ENCODE data around the gene GNG13.

The GNG13 gene

DNA sequence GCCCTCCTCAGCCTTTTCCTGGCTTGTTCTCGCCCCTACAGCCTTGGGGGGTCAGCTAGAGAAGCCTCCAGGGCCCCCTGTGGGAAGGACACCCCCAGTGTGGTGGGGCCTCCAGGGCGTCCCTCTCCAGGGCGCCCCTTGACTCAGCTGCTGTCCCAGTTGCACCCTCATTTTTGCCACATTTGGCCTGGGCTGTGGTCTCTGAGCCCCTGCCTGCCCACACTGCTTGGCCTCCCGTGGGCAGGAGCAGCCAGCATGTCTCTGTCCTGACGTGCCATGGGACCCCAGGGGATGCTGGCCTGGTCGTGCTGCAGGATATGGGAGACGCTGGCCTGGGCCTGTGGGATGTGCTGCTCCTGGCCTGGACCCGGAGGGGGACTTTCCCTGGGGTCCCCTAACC is 7.1 kb downstream of the GNG13 start:
- DNase-seq, result no peak

GRCh38 chr16:792221-792995 is 8.1 kb downstream of the GNG13 start:
- DNase-seq, result no peak

DNA sequence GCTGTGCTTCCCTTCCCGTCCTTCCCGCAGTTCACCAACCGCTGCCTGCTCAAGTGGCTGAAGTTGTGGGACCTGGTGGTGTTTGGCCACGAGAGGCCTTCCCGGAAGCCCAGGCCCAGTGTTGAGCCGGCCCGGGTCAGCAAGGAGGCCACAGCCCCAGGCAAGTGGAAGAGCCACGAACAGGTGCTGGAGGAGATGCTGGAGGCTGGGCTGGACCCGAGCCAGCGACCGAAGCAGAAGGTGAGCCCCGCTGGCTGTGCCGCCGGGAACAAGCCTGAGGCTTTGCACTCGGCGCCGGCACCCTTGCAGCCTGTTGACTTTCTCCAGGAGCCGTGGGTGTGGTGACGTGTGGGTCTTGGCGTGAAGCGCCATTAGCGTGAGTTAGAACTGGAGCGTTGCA is 9.4 kb downstream of the GNG13 start:
- DNase-seq, result no peak

GRCh38 chr16:790086-790485 is 10.4 kb downstream of the GNG13 start:
- DNase-seq, result no peak

DNA sequence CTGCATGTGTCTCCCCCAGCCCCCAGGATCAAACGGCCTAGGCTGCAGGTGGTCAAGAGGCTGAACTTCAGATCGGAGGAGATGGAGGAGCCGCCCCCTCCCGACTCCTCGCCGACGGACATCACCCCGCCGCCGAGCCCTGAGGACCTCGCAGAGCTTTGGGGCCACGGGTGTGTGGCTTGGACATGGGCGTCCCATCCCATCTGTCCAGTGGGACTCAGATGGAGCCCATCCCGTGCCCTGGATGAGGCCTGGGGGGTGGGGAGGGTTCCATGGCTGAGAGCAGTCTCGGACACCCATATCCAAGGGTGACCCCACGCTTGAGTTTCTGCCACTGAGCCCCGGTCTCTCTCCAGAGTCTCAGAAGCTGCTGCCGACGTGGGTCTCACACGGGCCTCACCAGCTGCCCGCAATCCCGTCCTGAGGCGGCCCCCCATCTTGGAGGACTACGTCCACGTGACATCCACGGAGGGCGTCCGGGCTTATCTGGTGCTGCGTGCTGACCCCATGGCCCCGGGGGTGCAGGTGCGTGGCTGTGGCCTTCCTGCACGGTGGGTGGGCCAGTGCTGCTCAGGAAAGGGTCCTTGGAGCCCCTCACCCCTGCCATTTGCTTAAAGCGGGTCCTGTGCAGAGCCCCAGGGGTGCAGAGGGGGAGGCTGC is 11.2 kb downstream of the GNG13 start:
- DNase-seq, result no peak

DNA sequence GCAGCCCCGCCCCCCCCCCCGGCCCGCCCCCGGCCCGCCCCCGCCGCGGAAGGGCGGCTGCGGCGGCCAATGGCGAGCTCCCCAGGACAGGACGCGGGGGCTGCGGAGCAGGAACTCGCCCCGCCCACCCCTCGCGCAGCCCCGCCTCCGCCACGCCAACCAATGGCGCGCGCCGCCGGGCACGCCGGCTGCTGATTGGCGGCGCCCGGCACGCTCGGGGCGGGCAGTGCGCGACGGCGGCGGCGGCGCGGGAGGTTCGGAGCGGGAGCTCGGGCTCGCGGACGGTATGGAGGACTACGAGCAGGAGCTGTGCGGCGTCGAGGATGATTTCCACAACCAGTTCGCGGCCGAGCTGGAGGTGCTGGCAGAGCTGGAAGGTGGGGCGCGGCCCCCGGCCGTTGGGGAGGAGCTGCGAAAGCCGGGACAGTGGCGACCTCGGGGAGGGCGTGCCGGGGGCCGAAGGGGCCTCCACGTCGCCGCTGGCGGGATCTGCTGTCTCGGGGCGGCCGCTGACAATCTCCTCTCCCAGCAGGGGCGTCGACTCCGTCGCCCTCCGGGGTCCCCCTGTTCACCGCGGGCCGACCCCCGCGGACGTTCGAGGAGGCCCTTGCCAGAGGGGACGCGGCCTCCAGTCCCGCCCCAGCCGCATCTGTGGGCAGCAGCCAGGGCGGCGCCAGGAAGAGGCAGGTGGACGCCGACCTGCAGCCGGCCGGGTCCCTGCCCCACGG is 12.0 kb downstream of the GNG13 start, which contains the start of gene CHTF18:
Gene CHTF18 (plus strand): TSS at position 222 of the 728 bp plus-strand sequence. CDS start 65 bp downstream, at position 287.
- DNase-seq, result peak; percentile 38

GRCh38 chr16:787978-788398 is 12.5 kb downstream of the GNG13 start, which contains the start of gene RPUSD1:
RPUSD1 (minus strand) TSS chr16:788381; CDS start chr16:787737, 644 bp downstream.
- DNase-seq, result no peak

DNA sequence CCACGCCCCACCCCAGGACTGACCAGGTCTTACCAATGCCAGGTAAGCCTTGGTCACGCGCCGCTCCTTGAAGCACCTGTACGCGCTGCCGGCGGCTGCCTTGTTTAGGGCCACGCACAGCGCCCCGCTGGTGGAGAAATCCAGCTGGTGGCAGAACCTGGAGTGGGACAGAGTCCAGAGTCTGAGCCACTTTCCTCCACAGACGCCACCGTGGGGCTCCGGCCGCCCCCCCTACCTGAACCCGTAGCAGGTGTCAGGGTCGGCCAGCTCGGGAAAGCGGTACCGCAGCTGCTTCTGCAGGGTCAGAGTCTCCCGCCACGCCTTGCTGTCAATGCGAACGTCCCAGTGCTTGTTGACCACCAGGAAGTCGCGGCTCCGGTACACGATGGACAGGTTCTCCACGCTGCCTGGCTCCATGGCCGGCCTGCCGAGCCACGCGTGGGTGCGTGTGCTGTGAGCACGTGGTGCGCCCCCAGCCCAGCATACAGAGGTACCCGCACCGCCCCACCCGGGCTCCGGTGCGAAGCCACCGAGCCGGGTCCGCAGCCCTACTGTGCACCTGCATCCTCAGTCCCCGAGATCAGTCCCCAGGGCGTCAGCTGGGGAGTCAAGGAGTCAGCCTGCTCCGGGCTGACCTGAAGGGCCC is 13.1 kb downstream of the GNG13 start:
- no peak for DNase-seq

- no peak for DNase-seq
Measured at GRCh38 chr16:785563-786535, 14.7 kb downstream of the GNG13 start.

GRCh38 chr16:784431-784830 is 16.1 kb downstream of the GNG13 start:
- DNase-seq, result no peak

DNA sequence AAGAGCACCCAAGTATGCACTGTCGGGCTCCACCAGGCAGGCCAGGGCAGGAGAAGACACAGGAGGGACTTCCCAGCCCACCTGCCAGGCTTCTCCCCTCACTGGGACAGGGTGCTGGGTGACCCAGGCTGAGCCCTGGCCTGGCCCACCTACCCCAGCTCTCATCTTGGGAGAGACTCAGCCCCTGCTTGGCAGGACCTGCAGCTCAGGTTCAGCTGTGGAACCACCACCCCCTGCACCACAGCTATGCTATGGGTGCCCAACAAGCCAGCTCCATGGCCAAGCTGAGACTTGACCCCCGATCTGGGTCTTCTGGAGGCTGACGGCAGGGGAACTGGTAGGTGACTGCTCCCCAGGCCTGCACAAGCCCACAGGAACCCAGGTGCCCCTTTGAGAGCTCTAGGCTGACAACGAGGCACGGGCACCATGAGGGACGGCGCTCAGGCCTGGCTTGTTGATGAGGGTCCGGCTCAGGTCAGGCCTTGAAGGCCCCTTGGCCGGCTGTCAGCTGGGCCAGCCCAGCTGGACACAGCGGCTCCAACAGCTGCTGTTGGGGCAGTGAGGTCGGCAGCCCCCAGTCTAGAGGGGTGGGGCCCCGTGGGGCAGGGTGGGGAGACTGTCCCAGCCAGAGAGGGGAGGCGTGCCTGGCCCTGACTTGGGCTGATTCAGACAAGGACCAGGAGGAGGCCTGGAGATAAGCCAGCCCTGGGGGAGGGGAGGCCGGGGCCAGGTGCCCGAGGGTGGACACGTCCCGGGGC is 17.0 kb downstream of the GNG13 start:
- DNase-seq, result no peak

DNA sequence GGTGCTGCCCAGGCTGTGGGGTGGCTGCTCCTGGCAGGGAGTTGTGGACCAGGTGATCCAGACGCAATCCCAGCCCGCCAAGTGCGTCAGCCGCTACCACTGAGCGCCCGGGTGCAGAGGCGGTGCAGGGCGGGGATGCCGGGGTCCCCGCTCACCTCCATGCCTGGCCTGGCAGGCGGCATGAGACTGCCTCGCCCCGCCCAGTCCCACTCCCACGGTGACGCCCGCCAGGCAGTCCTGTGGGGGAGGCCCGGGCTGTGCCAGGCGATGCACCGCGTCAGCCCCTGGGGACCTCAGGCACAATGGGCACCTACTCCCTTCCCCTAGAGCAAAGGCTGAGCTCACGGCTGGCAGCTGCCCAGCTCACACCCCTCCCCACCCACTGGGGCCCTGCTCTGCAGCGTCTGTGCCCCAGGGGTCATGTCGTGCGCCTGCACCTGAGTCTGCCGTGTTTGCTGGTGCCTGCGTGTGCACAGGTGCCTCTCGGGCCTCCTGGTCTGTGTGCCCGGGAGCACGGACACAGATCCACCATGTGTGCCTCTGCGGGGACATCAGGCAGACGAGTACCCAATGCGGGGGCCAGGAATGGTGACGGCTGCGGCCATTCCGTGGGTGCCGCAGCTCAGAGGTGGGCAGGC is 17.6 kb downstream of the GNG13 start:
- no peak for DNase-seq

- DNase-seq, result no peak
Measured at GRCh38 chr16:782258-782657, 18.3 kb downstream of the GNG13 start.

GRCh38 chr16:781346-782010 is 19.1 kb downstream of the GNG13 start:
- no peak for DNase-seq

GRCh38 chr16:780296-780695 is 20.2 kb downstream of the GNG13 start:
- no peak for DNase-seq

- DNase-seq, result no peak
Measured at GRCh38 chr16:779561-779960, 21.0 kb downstream of the GNG13 start.

- no peak for DNase-seq
Measured at GRCh38 chr16:778909-779527, 21.5 kb downstream of the GNG13 start.

DNA sequence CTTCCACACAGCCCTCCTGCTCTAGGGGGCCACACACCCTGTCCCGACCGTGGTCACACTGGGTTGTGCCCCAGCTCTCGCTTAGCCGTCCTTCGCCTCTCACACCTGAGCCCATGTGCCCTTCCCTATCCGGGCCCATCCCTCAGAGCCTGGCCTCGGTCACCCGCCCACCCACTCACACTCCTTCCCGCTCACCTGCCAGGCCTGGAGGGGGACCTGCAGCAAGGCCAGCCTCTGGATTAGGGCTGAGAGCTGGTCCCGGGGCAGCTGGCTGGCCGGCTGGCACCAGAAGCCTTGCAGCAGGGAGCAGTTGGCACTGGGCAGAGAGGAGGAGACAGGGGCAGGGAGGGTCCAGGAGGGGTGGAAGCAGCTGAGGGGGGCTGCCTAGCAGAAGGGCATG is 22.1 kb downstream of the GNG13 start:
- DNase-seq, result no peak

GRCh38 chr16:777826-778225 is 22.7 kb downstream of the GNG13 start:
- no peak for DNase-seq

DNA sequence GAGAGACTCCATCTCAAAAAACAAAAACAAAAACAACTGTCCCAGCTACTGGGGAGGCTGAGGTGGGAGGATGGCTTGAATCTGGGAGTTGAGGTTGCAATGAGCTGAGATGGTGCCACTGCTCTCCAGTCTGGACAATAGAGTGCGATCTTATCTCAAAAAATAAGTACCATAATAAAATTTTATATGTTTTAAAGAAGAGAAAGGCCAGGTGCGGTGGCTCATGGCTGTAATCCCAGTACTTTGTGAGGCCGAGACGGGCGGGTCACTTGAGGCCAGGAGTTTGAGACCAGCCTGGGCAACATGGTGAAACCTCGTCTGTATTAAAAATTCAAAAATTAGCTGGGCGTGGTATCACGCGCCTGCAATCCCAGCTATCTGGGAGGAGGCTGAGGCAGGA is 23.7 kb downstream of the GNG13 start:
- no peak for DNase-seq
